HG02642 (cell line): ENCODE measurements around the gene PDHX.
"Not testable (repeated sequence)": the region's sequence is repeated elsewhere in the genome, so short reads cannot be mapped to it uniquely, and the experiment has no call there.

Source experiments
- ATAC-seq: cut with Tn5 transposase; IDR thresholded peaks from one replicate; pipeline ENCODE4 v1.9.1; 2021; ENCODE audit warnings: mild to moderate bottlenecking; ENCODE audit not compliant: unreplicated experiment, poor library complexity

The PDHX gene

DNA sequence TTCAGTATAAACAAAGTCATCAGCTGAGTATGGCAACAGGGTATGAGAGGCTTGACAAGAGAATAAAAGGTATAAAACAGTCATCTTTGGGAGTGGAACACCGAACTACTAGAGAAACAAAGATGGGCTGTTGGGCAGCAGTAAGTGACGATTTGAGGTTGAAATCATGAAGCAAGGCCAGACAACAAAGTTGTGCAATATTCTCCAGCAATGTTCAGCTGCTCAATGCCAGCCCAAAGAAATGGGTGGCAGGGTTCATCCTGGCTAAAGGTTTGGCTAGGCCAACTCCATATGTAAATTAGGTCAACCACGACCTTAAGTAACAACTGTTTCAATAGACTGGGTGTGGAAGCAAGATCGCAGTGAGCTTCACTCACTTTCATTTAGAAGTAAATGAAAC lies 6.5 kb upstream of the PDHX start:
- ATAC-seq, result no peak

DNA sequence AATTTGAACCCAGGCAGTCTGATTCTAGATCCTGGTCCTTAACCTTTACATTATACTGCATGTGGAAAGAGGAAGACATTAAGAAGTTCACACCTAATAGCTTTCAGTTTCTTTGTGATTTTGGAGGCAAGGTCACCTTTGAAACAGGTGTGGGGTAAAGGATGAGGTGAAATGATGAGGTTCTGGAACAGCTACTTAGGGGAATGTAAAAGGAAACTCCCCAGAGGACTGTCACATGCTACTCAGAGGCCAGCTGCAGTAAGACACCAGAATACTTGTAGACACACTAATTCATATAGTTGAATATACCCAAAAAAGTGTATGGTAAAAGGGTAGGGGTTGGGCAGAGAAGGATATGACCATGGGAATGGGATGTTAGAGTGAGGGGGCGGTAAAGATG lies 5.6 kb upstream of the PDHX start:
- no peak for ATAC-seq

DNA sequence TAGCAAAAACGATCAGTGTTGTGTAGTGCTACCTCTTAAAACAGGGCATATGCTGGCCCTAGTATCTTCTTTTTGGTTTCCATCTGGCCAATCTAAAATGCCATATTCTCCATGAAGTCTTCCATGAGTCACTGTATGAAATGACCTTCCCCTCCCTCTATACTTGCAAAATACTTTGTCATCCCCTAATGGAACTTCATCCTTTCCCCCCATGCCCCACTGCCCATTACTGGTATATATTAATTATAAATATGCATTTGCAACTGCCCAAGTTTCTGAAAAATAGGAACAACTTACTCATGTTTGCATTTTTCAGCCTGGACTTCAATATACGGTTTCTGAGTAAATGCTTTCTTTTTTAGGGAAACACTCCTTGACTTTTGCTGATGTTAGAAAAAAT lies 4.7 kb upstream of the PDHX start:
- no peak for ATAC-seq

DNA sequence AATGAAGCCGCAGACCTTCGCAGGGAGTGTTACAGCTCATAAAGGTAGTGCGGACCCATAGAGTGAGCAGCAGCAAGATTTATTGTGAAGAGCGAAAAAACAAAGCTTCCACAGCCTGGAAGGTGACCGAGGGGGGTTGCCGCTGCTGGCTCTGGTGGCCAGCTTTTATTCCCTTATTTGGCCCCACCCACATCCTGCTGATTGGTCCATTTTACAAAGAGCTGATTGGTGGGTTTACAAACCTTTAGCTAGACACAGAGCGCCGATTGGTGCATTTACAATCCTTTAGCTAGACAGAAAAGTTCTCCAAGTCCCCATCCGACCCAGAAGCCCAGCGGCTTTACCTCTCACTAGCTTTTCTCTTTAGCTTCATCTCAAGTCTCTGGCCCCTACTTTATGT lies 2.9 kb upstream of the PDHX start:
- ATAC-seq, result not testable (repeated sequence)

DNA sequence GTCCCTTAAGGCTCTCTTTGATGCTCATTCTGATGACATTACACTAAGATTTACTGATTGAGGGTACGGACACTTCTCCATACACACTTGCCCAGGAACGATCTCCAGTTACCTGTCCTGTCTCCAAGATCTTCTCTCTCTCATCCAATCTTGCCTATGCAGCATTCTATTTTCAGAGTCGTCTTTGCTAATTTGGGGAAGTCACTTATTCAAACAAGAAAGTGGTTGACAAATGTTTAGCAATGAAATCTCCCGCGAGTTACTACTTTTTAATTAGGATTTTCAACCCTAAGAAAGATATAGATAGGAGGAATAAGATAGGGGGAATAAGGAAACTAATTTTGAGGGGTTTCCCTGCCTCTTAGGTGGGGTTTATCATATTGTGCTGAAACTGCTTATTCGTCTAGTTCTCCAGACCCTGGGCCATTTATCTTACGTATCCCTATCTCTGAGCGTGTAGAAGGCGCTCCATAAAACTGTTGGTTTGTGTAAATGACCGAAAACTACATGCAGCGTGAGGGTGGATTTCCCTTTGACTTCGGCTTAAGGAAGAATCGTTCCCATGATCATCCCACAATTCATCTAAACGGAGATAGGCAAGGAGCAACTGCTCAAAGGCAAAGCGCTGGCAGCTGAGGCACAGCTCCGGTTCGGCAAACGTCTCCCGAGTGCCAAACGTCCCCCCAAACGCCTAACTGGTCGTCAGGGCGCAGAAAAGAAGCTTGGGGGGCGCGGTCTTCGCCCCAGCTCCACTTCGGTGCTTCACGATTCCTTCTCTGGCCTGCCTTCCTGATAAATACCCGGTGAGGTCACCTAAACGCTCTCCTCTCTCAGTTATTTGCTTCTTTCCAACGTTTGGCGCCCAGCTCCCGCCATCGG lies 1.0 kb upstream of the PDHX start:
- ATAC-seq, result peak; percentile 12

DNA sequence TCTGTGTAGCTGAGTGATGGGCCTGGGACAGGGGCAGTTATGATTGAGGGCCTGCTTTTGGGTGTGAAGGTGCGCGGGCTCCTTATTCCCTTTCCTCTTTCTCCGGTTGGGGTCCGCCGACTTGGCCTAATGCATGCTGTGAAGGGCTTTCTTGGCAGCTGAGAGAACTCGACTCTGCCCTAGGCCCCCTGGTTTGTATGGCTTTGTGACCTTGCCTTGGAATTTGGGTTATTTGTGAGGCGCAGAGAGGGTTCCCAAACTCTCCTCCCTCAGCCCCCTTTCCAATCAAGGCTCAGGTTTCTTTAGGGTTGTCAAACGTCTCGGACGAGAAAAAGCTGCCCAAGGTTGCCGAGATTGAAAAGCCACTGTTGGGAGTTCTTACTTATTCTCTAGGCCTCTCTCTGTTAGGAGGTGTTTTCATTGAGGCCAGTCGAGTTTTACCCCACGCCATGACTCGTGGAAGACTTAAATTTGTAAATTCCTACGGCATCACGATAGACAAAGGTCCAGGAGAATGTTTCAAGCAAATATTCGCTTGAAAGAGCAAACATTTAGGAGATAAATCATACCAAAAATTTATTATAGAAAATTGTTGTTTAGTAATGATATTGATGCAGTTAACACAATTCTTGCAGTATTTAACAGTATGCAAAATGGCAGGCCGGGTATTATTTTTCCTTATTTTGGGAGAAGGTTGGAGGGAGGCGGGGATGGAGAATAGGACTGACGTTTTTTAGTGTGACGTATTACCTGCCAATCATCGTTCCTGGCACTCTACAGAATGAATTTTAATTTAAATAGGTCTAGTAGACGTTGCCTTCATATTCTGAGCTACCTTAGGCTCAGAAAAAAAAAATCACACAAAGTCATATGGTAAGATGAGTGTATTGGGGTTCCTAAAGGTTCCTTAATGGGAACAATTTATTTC lies 689 bp downstream of the PDHX start:
- ATAC-seq, result peak; percentile 25

DNA sequence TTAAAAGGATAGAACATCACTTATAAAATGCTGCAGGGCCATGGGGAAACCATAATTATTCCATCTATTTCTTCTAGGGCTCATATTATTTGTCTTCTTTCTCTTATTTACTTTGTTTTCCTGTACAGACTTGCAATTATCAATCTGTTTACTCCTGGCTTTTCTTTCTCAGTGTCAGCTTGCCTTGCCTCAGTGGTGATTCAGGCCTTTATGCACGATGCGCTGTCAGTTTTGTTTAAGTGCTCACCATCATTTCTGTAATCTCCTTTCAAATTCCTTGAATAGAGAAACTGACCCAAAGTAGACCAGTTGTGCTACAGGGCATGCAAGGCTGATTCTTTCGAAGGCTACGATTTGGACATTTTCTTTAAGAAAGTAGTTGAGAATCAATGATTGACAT lies 4.7 kb downstream of the PDHX start:
- ATAC-seq, result no peak

DNA sequence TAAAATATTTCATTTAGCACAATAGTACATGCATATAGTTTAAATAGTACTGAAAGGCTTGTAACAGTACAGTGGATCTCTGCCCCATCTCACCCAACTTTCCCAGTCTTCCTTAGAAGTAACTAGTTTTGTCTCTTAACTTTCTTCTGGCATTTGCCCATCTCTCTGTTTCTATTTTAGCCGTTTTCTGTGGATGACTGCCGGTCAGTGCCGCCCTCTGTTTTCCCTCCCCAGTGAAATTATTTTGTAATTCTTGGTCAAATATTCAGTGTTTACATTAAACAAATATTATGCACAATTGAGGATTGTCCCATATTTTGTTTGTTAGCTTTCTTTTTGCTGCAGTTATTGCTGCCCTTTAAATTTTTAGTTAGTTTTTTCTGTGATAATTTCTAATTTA lies 8.3 kb downstream of the PDHX start:
- ATAC-seq, result no peak

DNA sequence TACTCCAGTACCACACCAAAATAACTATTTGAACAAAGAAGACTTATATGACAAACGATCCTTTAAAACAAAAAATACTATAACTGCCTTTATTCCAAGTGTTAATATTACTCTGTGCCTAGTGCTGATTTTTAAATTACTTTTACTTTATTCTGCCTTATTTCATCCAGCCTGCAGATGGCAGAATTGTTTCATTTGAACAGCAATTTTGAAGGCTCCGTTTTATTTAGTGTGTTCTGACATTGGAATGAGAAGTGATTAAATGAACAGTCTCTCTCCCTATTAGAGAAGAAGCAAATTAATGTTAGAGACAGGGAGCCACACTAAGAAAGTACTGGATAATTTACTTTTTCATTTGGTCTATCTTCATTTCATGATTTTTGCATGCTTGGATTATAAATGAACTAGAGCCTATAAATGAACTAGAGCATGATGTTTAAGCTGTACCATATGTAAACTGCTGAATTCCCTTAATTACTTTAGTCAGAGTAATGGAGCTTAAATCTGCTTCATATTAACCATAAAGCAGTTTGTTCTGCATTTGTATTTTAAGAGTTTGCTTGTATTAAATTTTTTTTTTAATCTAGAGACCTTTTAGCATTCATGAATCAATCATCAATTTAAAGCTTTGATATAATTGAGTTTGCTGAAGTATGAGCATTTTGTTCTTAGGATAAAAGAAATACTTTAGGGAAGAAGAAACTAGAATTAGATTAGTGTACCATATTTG lies 9.8 kb downstream of the PDHX start:
- ATAC-seq, result no peak

DNA sequence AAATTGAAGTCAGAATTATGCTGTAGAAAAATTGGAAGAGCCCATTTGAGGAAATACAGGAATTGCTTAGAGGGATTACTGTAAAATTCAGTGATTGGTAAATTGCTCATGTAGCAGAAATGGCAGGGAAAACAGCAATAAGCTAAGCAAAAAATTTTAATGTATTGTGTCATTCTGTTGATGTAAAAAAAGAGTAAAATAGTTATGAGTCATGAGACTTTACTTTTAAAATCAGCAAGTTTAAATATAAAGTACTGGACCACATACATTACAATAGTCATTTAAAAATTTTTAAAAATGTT lies 10.4 kb downstream of the PDHX start:
- ATAC-seq, result no peak

DNA sequence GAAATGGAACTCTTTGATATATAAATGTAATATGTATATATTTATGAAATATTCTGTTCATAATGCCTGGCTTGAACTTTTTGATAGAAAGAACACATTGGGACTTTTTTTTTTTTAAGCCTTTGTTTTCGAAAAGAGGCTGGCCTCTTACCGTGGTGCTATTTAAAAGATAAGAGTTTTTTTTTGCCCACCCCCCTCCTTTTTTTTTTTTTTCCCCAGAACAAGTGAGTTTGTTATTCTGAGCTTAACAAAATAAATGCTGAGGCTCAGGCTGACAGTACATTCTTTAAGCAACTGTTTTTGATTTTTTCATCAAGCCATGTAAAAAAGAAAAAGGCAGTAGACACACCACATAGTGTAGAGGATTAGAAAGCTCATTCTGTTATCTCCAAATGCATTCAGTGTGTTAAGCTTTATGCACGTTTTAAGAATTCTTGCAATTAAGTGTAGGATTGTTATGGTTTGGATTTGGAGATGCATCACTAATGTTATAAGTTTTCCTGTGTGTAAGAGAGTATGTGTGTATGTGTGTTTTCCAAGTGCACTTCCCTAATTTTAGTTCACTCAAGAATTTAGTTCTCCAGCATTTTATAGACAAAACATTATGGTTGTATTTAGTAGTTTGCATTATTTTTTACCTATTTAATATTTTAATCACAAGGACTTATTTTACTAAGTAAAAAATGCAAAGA lies 12.0 kb downstream of the PDHX start:
- no peak for ATAC-seq

DNA sequence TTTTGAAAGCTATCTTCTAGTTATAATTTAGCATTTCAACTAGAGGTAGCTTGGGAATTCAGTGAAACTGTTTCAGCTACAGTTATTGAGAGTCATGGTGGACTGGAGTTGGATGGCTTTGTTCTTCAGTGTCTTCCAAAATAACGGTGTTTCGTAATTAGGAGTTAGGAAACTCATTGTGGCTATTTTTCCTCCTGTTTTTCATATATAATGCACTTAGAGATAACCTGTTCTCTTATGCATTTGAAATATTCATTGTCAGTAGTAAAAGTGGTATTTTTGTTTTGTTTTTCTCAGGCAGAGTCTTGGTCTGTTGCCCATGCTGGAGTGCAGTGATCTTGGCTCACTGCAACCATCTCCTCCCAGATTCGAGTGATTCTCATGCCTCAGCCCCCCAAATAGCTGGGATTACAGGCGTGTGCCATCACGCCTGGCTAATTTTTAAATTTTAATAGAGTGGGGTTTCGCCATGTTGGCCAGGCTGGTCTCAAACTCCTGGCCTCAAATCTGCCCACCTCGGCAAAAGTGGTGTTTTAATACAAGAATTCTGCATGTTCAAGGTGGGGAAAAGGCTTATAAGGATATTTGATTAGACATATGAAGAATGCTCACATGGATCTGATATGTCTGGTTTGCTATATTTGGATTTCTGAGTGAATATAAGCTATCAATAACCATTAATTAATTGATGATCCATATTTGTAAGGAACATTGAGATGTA lies 12.7 kb downstream of the PDHX start:
- no peak for ATAC-seq

DNA sequence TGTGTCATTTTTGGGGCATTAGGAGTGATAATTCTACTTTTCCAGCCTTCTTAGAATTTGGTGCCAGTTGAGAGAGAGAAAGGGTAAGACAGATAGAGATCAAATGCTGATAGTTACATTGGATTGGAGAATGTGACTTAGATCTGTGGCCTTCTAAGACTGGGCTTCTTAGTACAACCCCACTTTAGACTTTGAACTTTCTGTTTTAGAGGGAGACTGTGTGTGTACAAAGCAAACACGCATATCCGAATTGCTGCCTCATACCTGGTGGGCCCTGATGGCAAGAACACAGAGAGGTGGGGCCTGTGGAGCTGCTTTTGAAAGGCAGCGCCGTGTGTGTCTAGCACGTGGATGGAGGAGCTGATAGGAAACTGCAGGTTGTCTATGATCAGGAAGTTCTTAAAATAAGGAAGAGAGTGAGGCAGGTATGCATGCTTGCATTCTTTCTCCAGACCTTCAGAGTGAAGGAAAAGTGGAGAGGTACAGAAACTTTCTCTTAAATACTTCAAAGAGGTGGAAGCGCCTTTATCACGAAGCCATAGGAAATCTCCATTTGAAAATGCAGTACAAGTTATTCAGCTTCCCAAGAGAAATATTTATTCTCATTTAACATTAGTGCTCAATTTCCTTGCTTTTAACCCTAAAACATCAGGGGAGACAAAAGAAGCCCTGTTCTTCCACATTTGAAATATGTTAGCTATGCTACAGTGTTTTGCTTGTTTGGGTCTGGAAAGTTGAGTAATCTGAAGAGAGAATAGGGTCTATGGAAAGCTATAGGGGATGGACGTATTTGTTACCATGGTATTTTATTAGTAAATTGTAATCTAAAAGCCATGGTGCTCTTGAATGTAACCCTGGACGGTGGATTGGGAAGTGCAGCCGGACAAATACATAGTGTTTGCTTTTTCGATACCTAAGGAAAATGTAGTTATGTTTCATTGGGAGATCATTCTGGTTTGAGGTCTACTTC lies 13.7 kb downstream of the PDHX start:
- ATAC-seq, result no peak

DNA sequence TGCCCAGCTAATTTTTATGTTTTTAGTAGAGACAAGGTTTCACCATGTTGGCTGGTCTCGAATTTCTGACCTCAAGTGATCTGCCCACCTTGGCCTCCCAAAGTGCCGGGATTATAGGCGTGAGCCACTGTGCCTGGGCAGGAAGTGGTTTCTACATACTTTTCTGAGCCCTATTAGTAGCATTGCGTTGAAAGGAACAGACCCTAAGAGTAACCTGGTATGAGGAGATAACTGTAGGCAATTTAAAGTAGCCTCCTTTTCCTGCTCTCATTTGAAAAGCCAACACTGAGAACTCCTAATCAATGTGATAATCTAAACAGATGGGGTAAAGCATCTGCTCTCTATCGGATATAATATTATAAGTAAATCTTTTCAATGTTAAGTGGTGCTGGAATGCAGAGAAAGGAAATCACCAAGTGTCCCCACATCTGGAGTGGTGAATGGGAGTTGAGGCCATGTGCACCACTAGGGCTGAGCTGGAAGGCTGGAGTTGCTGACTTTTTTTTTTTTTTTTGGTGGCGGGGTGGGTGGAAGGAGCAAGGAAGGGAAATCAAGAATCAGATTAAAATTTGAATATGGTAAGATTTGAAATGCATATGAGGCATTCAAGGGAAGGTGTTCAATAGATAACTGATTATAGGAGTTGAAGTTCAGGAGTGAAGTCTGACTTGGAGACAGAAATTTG lies 20.7 kb downstream of the PDHX start:
- no peak for ATAC-seq

DNA sequence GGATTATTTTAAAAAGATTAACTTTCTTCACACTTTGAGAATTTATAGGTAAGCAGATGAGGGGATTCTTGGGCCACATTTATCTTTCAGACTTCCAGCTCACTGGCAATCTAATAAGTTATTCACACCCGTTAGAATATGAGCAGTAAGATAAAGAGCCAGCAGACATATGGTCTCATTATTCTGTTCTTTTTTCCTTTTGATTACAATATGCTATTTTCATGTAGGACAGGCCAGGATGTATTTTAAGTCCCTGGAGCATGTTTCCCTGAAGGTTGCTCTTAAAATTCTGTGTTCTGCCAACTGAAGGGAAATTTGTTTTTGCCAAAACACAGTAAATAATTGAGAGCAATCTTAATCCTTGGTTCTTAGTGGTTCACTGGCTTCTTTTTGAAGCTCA lies 22.2 kb downstream of the PDHX start:
- no peak for ATAC-seq

DNA sequence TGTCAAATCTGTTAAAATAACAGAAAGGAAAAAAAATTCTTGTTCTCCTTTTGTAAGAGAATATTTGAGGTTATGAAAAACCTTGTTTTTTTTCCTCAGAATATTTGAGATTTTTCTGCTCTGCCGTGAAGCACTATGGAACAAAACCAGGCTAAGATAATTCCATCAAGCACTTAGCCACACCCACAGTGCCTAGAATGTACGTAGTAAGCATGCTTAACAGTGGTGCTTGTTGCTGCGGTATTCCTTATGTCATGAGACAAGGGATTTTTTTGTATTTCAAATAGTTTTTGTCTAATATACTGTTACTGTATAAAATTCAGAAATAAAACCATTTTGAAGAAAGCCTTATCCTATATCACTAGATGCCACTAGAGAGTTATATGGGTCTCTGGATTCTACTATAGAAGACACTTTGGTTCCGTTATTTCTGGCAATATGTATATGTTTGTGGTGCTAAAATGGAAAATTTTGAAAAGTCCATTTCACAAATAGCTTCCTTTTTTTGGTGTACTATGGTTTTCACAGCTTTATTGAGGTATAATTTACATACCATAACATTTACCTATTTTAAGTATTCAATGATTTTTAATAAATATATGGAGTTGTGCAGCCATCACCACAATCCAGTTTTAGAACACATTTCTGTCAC lies 23.7 kb downstream of the PDHX start:
- no peak for ATAC-seq

DNA sequence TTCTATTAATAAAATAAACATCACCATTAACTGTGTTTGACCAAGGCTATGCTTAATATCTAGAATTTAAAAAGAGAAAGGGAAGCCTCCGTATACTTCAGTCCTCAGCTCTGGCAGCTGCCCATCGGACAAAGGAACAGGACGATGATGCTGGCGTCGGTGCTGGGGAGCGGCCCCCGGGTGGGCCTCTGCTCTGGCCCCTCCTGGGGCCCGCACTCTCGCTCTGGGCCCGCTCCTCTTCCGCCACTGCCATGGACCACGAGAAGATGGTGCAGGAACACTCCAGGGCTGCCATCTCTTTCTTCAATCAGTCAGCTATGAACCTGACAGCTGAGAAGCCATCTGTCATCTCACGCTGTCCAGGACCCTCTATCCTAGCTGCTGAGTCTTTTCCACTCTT lies 25.3 kb downstream of the PDHX start:
- ATAC-seq, result no peak

DNA sequence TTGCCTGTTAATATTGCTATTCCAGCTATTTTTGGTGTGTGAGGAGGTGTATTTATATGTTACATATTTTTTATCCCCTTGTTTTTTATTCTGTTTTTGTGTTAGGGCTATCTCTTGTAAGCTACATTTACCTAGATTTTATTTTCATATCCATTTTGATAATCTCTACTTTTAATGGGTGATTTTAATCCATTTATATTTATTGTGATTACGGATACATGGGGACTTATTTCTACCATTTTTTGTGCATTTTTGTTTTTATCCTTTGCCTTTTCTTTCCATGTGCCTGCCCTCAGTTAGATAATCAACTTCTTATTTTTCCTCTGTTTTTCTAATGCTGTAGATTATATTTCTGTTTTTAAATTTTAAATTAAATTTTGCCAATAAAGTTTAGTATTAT lies 28.3 kb downstream of the PDHX start:
- ATAC-seq, result no peak
